Measurements from ENCODE around the gene SCG2. TPM values are rescaled to one million over a fixed set of nuclear protein-coding genes. Genes with fewer than 3 reads are reported as not detected.
A peak's percentile ranks its signal among the peaks of the same experiment; 100 is the strongest.

Gene SCG2
- total RNA-seq, 1 experiment from 2014 or later, result 3.4 TPM

DNA sequence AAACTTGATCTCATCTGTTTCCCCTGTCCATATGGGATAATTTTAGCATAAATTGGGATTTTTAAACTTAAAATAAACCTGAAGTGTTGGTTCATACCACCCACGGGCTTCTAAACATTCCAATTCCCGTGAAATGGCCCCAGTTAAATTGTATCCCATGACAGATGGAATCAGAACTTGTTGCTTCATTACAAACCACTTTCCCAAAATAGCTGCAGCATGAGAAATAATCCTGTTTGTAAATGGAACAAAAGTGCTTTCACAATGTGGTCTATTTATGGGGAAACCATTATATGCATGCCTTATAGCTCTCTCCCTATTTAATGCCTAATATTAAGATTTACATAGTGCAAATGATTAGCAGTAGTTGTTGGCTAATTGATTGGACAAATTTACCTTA, 15.9 kb downstream of the SCG2 start:
- in situ Hi-C loops (cut with HindIII; ENCODE audit: low sequenced_read_pairs), result no loop called here

DNA sequence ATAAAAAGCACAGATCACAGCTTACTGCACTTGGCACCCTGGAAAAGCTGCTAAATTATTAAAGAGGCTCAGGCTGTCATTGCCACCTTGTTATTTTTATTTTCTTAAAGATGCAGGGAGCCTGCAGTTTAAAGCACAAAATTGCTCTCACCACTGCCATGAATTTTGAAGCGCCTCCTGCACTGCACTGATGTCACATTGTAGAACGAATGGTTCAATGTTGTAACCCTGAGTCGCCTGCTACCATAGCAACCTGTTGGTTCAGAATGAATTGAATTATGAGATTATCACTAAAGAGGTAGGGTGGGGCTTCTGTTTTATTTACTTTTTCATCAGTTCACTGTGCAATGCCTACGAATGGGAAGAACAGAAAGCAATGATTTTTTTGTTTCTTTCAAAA, 16.5 kb downstream of the SCG2 start:
- in situ Hi-C loops (cut with HindIII; ENCODE audit: low sequenced_read_pairs), result no loop called here
- no peak for DNase-seq (ENCODE audit: low spot score)

More for the DNA sequence above, 15.9 kb downstream of the SCG2 start:
- DNase-seq (ENCODE audit: low spot score), result peak; percentile 60

DNA sequence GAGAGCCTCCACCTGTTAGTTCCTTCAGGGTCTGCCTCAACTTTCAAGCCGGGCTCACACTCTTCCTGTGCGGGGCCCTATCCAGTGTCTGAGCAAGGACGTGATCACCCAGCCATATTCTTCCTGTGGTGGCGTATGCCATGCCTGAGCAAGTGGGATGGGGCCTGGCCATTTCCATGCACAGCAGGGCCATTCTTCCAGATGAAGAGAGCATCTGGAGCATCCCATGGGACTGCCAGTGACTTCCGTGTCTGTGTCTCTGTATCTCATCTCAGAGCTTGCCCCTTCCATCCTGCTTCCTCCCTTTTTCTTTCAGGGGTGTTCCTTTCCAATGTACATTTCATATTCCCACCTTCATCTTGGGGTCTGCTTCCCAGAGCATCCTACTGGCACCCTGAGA, 20.2 kb downstream of the SCG2 start:
- DNase-seq (ENCODE audit: low spot score), result no peak
- in situ Hi-C loops (cut with HindIII; ENCODE audit: low sequenced_read_pairs), result no loop called here

DNA sequence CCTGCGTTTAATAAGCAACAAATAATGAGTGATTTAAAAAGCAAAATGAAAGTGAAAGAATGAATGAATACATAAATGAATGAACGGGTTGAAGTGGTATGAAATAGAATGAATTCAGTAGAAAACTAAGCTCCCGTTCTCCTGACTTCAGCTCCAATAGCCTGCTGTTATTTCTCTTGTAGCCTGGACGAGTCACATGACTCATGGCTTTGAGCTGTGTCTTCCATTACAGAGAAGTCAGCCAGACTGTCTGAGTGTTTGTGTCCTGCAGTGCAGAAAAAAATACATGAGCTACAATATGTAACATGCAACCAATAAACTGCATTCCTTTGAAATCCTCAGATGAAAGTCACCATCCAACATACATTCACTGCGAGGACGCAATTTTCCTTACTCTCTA, 21.2 kb downstream of the SCG2 start:
- in situ Hi-C loops (cut with HindIII; ENCODE audit: low sequenced_read_pairs), result no loop called here
- peak; percentile 65 for DNase-seq (ENCODE audit: low spot score)

DNA sequence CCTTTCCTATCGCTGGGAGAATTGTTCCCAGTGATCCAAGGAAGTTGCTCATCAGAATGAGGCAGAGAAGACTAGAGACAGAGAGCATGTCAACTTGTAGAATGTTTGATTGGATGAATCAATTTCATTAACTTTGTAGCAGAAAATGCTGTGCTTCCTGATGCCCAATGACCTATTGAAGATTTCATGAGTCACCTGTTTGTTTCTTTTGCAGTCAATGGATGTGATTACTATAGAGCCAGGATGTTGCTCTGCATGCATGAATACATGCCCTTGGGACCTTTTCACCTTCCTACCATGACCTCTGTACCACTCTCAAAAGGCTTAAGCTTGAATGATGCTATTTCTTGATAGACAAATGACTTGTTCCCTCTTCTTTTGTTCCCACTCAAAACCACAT, 23.3 kb downstream of the SCG2 start:
- in situ Hi-C loops (cut with HindIII; ENCODE audit: low sequenced_read_pairs), result no loop called here
- DNase-seq (ENCODE audit: low spot score), result no peak

DNA sequence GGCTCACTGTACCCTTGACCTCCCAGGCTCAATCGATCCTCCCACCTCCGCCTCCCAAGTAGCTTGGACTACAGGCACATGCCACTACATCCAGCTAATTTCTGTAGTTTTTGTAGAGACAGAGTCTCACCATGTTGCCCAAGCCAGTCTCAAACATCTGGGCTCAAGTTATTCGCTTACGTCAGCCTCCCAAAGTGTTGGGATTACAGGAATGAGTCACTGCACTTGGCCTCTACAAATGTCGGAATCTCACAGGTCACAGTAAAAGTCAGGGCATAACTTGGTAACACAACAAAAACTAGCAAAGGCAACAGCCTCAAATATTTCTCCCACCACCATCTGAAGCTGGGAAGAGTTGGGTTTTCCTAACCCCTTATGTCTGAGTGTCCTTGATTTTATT, 25.3 kb downstream of the SCG2 start:
- in situ Hi-C loops (cut with HindIII; ENCODE audit: low sequenced_read_pairs), result no loop called here
- DNase-seq (ENCODE audit: low spot score), result no peak

DNA sequence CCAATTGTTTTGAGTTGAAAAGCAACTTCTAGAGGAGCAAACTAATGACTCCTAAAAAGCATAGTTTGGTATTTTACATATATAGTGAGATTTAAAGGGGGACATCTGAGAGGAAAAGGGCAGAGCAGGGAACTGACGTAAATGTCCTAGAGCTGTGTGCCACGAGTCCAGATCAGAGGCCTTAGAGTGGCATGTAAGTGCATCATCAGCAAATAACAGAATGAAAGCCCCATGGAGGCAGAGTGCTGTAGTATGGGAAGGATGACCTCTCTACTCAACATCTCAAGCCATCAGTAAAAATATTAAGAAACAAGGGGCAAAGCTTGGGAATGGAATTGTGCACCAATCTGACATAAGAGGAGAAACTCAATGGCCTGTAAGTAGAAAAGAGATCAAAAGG, 31.4 kb downstream of the SCG2 start:
- in situ Hi-C loops (cut with HindIII; ENCODE audit: low sequenced_read_pairs), result no loop called here
- DNase-seq (ENCODE audit: low spot score), result no peak

DNA sequence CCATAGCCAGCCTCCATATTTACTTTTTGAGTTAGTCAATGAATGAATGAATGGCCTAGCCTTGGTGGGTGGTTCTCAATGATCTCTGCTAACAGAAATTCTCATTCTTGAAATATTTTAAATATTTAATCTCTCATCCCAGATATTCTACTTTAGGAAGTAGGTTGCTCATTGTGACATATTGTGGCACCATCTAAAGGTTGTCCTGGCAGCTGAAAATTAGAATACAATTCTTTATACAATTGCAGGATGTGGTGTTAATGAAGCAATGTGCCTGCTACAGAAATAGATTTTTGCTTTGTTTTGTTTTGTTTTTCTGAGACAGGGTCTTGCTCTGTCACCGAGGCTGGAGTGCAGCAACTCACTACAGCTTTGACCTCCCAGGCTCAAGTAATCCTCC, 35.8 kb downstream of the SCG2 start:
- no peak for DNase-seq (ENCODE audit: low spot score)
- in situ Hi-C loops (cut with HindIII; ENCODE audit: low sequenced_read_pairs), result no loop called here

DNA sequence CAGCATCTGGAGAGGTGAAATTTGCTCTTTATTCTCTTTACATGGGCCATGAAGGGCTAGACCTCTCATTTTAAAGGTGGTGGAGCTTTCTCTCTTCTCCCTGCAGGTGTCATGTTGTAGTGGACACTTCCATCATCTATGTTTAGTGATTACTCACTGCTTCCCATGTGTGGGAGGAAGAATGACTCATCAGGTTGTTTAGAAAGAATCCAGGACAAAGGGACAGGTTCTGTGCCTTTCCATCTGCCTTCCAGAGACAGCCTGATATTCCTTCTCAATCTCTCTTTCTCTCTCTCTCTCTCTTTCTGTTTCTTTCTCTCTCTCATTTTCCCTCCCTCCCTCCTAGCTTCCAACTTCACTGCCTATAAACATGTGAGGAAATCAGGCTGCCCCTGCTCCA, 38.7 kb downstream of the SCG2 start:
- peak; percentile 21 for DNase-seq (ENCODE audit: low spot score)
- in situ Hi-C loops (cut with HindIII; ENCODE audit: low sequenced_read_pairs), result no loop called here

DNA sequence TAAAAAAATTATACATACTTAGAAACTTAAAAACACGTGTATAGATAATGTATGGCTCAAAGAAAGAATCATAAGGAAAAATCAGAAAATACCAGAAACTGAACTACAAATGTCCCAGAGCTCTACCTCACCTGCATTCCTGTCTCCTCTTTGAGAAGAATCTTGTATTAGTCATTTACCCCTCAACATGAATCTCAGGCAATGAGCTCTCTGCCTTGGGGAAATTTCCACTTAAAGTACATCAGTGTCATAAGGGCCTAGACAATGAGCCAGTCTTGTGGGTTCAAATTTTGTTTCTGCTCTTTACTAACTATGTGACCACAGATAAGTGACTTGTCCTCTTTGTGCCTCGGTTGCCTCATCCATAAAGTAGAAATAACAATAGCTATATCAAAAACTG, 40.1 kb downstream of the SCG2 start:
- no peak for DNase-seq (ENCODE audit: low spot score)
- in situ Hi-C loops (cut with HindIII; ENCODE audit: low sequenced_read_pairs), result no loop called here

DNA sequence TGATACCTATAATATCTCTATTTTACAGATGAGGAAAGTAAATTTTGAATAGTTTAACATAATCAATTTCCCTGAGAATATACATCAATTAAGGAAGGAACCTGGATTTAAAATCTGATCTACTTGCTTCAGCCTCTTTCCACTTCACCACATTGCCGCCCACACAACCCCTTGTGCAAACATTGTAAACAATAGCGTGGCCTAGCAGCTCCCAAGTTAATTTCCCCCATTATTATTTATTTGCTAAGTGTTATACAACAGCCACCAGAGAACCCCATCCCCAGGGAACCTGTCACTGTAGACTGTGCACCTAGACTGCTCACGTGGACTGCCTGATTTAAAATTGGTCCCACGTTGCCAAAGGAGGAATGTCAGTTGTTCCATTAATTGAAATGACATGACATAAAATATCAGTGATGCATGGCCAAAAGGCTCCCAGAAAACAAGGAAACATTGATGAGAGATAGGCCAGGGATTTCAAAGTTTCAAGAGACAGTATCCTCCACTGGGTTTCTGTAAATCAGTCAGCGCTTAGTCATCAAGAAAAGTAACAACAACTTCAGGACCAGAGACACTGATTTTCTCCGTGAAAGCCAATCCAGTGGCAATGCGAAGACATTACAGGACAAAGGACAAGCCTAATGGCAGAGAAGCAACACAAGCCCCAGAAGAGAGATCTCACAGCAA, 41.3 kb downstream of the SCG2 start:
- in situ Hi-C loops (cut with HindIII; ENCODE audit: low sequenced_read_pairs), result no loop called here

DNA sequence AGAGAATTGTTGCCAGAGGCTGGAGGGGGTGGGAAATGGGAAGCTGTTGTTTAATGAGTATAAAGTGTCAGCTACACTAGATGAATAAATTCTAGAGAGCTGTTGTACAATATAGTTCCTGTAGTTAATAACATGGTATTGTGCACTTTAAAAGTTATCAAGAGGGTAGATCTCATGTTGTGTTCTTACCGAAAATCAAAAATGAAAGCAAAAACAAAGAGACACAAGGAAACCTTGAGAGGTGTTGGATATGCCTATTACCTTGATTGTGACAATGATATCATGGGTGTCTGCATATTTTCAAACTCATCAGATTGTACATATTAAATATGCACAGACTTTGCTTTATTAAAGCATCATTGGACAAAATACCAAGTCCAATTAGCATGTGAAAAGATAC, 43.2 kb downstream of the SCG2 start:
- no peak for DNase-seq (ENCODE audit: low spot score)
- in situ Hi-C loops (cut with HindIII; ENCODE audit: low sequenced_read_pairs), result no loop called here

More for the DNA sequence above, 41.3 kb downstream of the SCG2 start:
- no peak for DNase-seq (ENCODE audit: low spot score)

DNA sequence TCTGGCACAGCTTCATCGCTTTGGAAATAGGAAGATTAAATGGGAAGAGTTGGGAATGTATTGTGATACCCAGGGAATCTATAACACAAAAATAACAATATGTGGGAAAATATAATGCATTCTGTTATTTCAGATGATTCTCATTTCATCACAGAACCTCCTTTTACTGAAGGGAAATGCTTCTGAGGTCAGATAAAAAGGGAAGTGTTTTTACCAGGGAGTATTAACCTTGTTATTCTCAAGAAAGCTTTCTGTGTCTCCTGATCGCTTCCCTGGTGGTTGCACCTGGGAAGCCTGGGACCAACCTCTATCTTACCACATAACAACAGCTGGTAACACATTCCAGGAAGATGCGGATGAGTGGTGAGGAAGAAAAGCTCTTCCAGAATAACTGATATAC, 47.2 kb downstream of the SCG2 start:
- DNase-seq (ENCODE audit: low spot score), result no peak
- in situ Hi-C loops (cut with HindIII; ENCODE audit: low sequenced_read_pairs), result no loop called here

DNA sequence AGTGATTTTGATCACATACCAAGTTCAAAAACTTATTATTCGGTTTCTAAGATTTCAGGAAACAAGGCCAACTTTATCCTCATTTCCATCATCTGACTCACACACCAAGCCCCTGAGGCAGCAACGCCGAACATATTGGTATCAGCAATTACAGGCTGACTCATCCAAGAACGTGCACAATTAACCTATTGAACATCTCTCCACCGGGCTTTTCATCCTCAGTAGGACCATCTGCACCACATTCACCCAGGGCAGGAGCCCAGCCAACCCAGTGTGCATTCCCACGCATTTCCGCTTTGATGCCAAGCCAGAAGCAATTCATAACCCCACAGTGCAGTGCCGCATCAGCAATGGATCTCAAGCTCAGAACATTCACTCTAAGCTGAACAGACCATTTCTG, 52.9 kb downstream of the SCG2 start:
- in situ Hi-C loops (cut with HindIII; ENCODE audit: low sequenced_read_pairs), result no loop called here
- DNase-seq (ENCODE audit: low spot score), result peak; percentile 10

DNA sequence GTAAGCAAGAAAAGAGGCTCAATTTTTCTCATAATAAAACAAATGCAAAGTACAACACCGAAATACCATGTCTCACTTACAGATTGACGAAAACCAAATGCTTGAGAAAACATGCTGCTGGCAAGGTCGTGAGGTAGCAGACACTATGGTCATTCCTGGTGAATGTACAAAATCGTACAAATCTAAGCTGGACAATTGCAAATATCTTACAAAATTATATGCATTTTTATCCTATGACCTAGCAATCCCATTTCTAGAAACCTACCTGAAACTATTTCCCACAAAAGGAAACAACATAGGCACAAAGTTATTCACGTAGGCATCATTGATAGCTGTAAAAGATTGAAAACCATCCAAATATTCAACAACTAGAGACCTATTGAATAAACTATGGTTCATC, 54.0 kb downstream of the SCG2 start:
- in situ Hi-C loops (cut with HindIII; ENCODE audit: low sequenced_read_pairs), result no loop called here

More for the DNA sequence above, 54.0 kb downstream of the SCG2 start:
- no peak for DNase-seq (ENCODE audit: low spot score)

Other genes starting within 250 kb of the SCG2 start
- gene AP1S3, start 235.2 kb upstream of the SCG2 start, total RNA-seq (2014; rRNA removed; shearing (Covaris generic)), result 7.9 and 20.7 TPM in 2 replicates

All from G401 (cell line).